Liver (tissue), 3 donors: ENCODE data around the gene PLXDC1.

Source experiments
- ATF3 ChIP-seq: IDR thresholded peaks from 2 replicates; pipeline ENCODE4 v1.6.1; 2016; ENCODE audit warnings: antibody characterized with exemption
- CTCF ChIP-seq: fragments of 150-350 bp; IDR thresholded peaks from 2 replicates; pipeline ENCODE4 v1.5.1; 2017; ENCODE audit warnings: improper control_type of control experiment, low read depth, low read length; ENCODE audit not compliant: missing input control
- EGR1 ChIP-seq, 2 donors: IDR thresholded peaks; 2 replicates each; pipeline ENCODE4 v1.6.1; 2016 to 2018; ENCODE audit warnings: antibody characterized with exemption in 2 of 2, low read depth in 2 of 2
- GABPA ChIP-seq, 2 donors: IDR thresholded peaks in 1 of 2; conservative IDR thresholded peaks in 1 of 2; 2 replicates each; pipeline ENCODE4 v1.6.1; 2016; ENCODE audit warnings: antibody characterized with exemption in 2 of 2, mild to moderate bottlenecking in 1 of 2, moderate library complexity in 1 of 2
- HNF4A ChIP-seq, 2 donors: conservative IDR thresholded peaks; 2 replicates each; pipeline ENCODE4 v1.6.1; 2016; ENCODE audit warnings: antibody characterized with exemption in 2 of 2, mild to moderate bottlenecking in 2 of 2
- JUND ChIP-seq, 2 donors: IDR thresholded peaks; 2 replicates each; pipeline ENCODE4 v1.6.1; 2016; ENCODE audit warnings: antibody characterized with exemption in 2 of 2
- MAX ChIP-seq: IDR thresholded peaks from 2 replicates; pipeline ENCODE4 v1.6.1; 2016; ENCODE audit warnings: antibody characterized with exemption
- RAD21 ChIP-seq, 2 donors: IDR thresholded peaks; 2 replicates each; pipeline ENCODE4 v1.6.1; 2016; ENCODE audit warnings: antibody characterized with exemption in 2 of 2, mild to moderate bottlenecking in 2 of 2
- REST ChIP-seq: IDR thresholded peaks from 2 replicates; pipeline ENCODE4 v1.6.1; 2016; ENCODE audit warnings: antibody characterized with exemption, mild to moderate bottlenecking
- RXRA ChIP-seq, 2 donors: IDR thresholded peaks; 2 replicates each; pipeline ENCODE4 v1.6.1; 2017 to 2018; ENCODE audit warnings: antibody characterized with exemption in 2 of 2, mild to moderate bottlenecking in 1 of 2
- SP1 ChIP-seq: IDR thresholded peaks from 2 replicates; pipeline ENCODE4 v1.6.1; 2018; ENCODE audit warnings: antibody characterized with exemption, mild to moderate bottlenecking
- YY1 ChIP-seq: IDR thresholded peaks from 2 replicates; pipeline ENCODE4 v1.6.1; 2016; ENCODE audit warnings: antibody characterized with exemption, mild to moderate bottlenecking
- donor health status: healthy.
- donor health status: healthy.

GRCh38 chr17:39138431-39139160 is 12.8 kb downstream of the PLXDC1 start:
- TF ChIP-seq CTCF (no peak), GABPA (IDR thresholded peaks at IDR 0.05 in 1 of 2, conservative IDR thresholded peaks at IDR 0.05 in 1 of 2) (no peak), MAX (no peak), JUND (IDR thresholded peaks at IDR 0.05) (no peak), RXRA (IDR thresholded peaks at IDR 0.05) (no peak), HNF4A (conservative IDR thresholded peaks at IDR 0.05) (no peak), SP1 (no peak), YY1 (no peak), REST (no peak), EGR1 (IDR thresholded peaks at IDR 0.05; ENCODE audit: low read depth in 2 of 2) (no peak), RAD21 (IDR thresholded peaks at IDR 0.05) (no peak), ATF3 (no peak)
